HCT116 (cell line): ENCODE data around the gene RUFY2. TPM values are rescaled to one million over a fixed set of nuclear protein-coding genes. Genes with fewer than 3 reads are reported as not detected.
A peak's percentile ranks its signal among the peaks of the same experiment; 100 is the strongest.

Experiments used
- ATAC-seq: fragments of 200-7000 bp; cut with Tn5 transposase; 2 replicates; pipeline ENCODE4 v1.9.1; 2020; ENCODE audit warnings: mild to moderate bottlenecking, moderate library complexity
- BruUV-seq: library from RNA; stranded (reverse); fragments of 400-500 nt; replicated peaks from 2 replicates; lab custom pipeline; 2021; lab: Mats Ljungman, UMichigan
- CTCF ChIA-PET: fragments of 300-600 bp; sonication (Branson Sonifier 250); formaldehyde crosslinking; loops from one replicate; lab custom pipeline; 2021; ENCODE audit warnings: antibody characterized with exemption; lab: Charles Lee
- POLR2A ChIA-PET: fragments of 300-600, 350-600 bp; sonication (Branson Sonifier 250); formaldehyde crosslinking; loops from one replicate; lab custom pipeline; 2021; ENCODE audit warnings: antibody characterized with exemption; lab: Charles Lee
- RAD21 ChIA-PET, 2 experiments: fragments of 300-600 bp; sonication (Branson Sonifier 250); formaldehyde crosslinking; loops; one replicate each; lab custom pipeline; 2023; ENCODE audit warnings: low total read pairs in 2 of 2; ENCODE audit not compliant: uncharacterized antibody in 2 of 2, unreplicated experiment in 2 of 2, low non-redundant PET in 1 of 2; lab: Charles Lee
- DNase-seq: peaks from one replicate; pipeline ENCODE4 v3.0.0-alpha.2; 2010; ENCODE audit warnings: low read depth, low spot score
- H2AFZ ChIP-seq: fragments of 200-600 bp; shearing (Covaris generic), sonication (generic); 2 replicates; pipeline ENCODE4 v1.6.1; 2017; ENCODE audit warnings: low read depth, mixed run types, mixed read lengths, antibody characterized with exemption, low read length; ENCODE audit not compliant: poor library complexity, severe bottlenecking
- H3K27ac ChIP-seq: 2 replicates; pipeline ENCODE4 v1.5.1; 2012; ENCODE audit warnings: low read depth, low read length
- H3K27me3 ChIP-seq: fragments of 200-600 bp; sonication (generic); 2 replicates; pipeline ENCODE4 v1.6.1; 2016; ENCODE audit warnings: mixed run types, low read length, mixed read lengths; ENCODE audit not compliant: insufficient read depth
- H3K36me3 ChIP-seq, 2 experiments: fragments of 200-500 bp in 1 of 2; fragments of 200-600 bp in 1 of 2; sonication (Bioruptor generic) in 1 of 2; sonication (generic) in 1 of 2; 2 replicates each; pipeline versions ENCODE4 v1.5.1 to v1.6.1; 2014 to 2016; ENCODE audit warnings: low read length in 2 of 2, inconsistent platforms in 1 of 2, mixed read lengths in 1 of 2, mixed run types in 1 of 2; ENCODE audit not compliant: insufficient read depth in 2 of 2, control insufficient read depth in 1 of 2
- H3K4me1 ChIP-seq, 2 experiments: fragments of 200-600 bp in 1 of 2; sonication (generic) in 1 of 2; 2 replicates each; pipeline versions ENCODE4 v1.5.1 to v1.6.1; 2012 to 2017; ENCODE audit warnings: low read length in 2 of 2, inconsistent platforms in 1 of 2, mild to moderate bottlenecking in 1 of 2, mixed read lengths in 1 of 2, mixed run types in 1 of 2, moderate library complexity in 1 of 2; ENCODE audit not compliant: insufficient read depth in 2 of 2, control insufficient read depth in 1 of 2
- H3K4me2 ChIP-seq: fragments of 200-600 bp; sonication (generic); 2 replicates; pipeline ENCODE4 v1.6.1; 2017; ENCODE audit warnings: mixed run types, low read length, mixed read lengths
- H3K4me3 ChIP-seq, 2 experiments: fragments of 200-600 bp in 1 of 2; sonication (generic) in 1 of 2; replicated peaks in 1 of 2; 2 replicates each; pipeline ENCODE4 v1.5.1; 2011 to 2016; ENCODE audit warnings: low read length in 2 of 2, control low read depth in 1 of 2, low read depth in 1 of 2, mild to moderate bottlenecking in 1 of 2, mixed read lengths in 1 of 2, mixed run types in 1 of 2
- H3K79me2 ChIP-seq: fragments of 200-600 bp; sonication (generic); 2 replicates; pipeline ENCODE4 v1.6.1; 2017; ENCODE audit warnings: mild to moderate bottlenecking, mixed run types, low read length, moderate library complexity, mixed read lengths; ENCODE audit not compliant: insufficient read depth
- H3K9ac ChIP-seq: fragments of 200-600 bp; sonication (generic); 2 replicates; pipeline ENCODE4 v1.6.1; 2016; ENCODE audit warnings: low read length, mixed read lengths
- H3K9me2 ChIP-seq: fragments of 200-600 bp; sonication (generic), shearing (Covaris generic); 2 replicates; pipeline ENCODE4 v1.6.1; 2017; ENCODE audit warnings: mixed run types, mild to moderate bottlenecking, moderate library complexity; ENCODE audit not compliant: insufficient read depth
- H3K9me3 ChIP-seq, 2 experiments: fragments of 200-500 bp in 1 of 2; fragments of 200-600 bp in 1 of 2; sonication (Bioruptor generic) in 1 of 2; sonication (generic) in 1 of 2; 2 replicates each; pipeline ENCODE4 v1.6.1; 2014 to 2017; ENCODE audit warnings: low read length in 2 of 2, mixed read lengths in 2 of 2, inconsistent platforms in 1 of 2, low read depth in 1 of 2, mild to moderate bottlenecking in 1 of 2, mixed run types in 1 of 2, moderate library complexity in 1 of 2; ENCODE audit not compliant: control insufficient read depth in 1 of 2, insufficient read depth in 1 of 2
- H4K20me1 ChIP-seq: fragments of 200-600 bp; sonication (generic), shearing (Covaris generic); 2 replicates; pipeline ENCODE4 v1.6.1; 2017; ENCODE audit warnings: mixed run types, mild to moderate bottlenecking, moderate library complexity; ENCODE audit not compliant: insufficient read depth
- CBX3 ChIP-seq: IDR thresholded peaks from 2 replicates; pipeline ENCODE4 v1.6.1; 2012; ENCODE audit warnings: low read depth
- ELF1 ChIP-seq: IDR thresholded peaks from 2 replicates; pipeline ENCODE4 v1.6.1; 2012; ENCODE audit warnings: low read depth, borderline replicate concordance
- EZH2 ChIP-seq: fragments of 200-600 bp; sonication (generic); IDR thresholded peaks from 2 replicates; pipeline ENCODE4 v1.6.1; 2017; ENCODE audit warnings: antibody characterized with exemption, mixed run types
- JUND ChIP-seq: IDR thresholded peaks from 2 replicates; pipeline ENCODE4 v1.6.1; 2012
- POLR2A ChIP-seq: IDR thresholded peaks from 2 replicates; pipeline ENCODE4 v1.7.0; 2011; ENCODE audit warnings: borderline replicate concordance; ENCODE audit not compliant: insufficient read depth, insufficient read length; ENCODE audit errors: extremely low read depth
- SP1 ChIP-seq: IDR thresholded peaks from 2 replicates; pipeline ENCODE4 v1.6.1; 2012; ENCODE audit warnings: low read depth
- YY1 ChIP-seq: IDR thresholded peaks from 2 replicates; pipeline ENCODE4 v1.6.1; 2011; ENCODE audit warnings: low read length, low read depth, moderate library complexity, mild to moderate bottlenecking; ENCODE audit not compliant: insufficient replicate concordance; ENCODE audit errors: extremely low read depth
- intact Hi-C: fragments of 100-400 bp; cut with micrococcal nuclease; formaldehyde crosslinking; loops from 2 replicates; pipeline ENCODE4 v1.10.0; 2022
- total RNA-seq: library from RNA; stranded (reverse); gene quantifications from one replicate; pipeline ENCODE4 v1.2.1, GENCODE V29; 2021; ENCODE audit not compliant: unreplicated experiment
- TF ChIP-seq, protein P1 (sequence below), 3 experiments: fragments of 200-600 bp in 1 of 3; sonication (generic) in 1 of 3; IDR thresholded peaks in 2 of 3; conservative IDR thresholded peaks in 1 of 3; 2 replicates each; pipeline ENCODE4 v1.5.1; 2012 to 2017; ENCODE audit warnings: low read depth in 2 of 3, low read length in 2 of 3, antibody characterized with exemption in 1 of 3, borderline replicate concordance in 1 of 3, control low read depth in 1 of 3, mild to moderate bottlenecking in 1 of 3, mixed read lengths in 1 of 3, mixed run types in 1 of 3, moderate library complexity in 1 of 3; ENCODE audit not compliant: insufficient read depth in 1 of 3

The RUFY2 gene
- total RNA-seq, 1 experiment from 2014 or later: 13.0 TPM

DNA sequence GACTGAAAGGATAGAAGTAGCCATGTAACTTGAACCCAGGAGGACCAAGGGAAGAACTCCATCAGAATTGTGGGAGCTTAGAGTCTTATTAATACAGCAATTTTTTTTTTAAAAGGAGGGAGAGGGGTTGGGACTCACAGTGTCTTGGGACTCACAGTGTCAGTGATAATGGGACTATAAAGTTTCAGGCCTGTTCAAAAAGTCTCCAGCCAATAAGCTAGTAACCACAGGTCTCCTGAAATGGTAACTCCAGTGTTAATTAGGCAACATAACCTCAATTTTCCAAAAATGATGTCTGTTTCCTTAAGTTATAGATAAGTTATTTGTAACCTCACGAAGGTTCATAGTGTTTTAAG lies 77.6 kb downstream of the RUFY2 start:
- Histone ChIP-seq H3K36me3 (peaks cover 0 to 8% of the 10 kb centered on the region in 2 experiments; a peak in 2 of 4 replicates), H4K20me1 (peaks cover 18% of the 10 kb centered on the region; the same call in 1 of the 2 replicates), H2AFZ (no peak overlapping the region), H3K9me3 (no peaks in the 10 kb centered on the region)
- ChIA-PET POLR2A (no interaction called here), RAD21 (interaction anchor here in 1 of 2 experiments (0.6 kb wide), 1 partner anchor 476 kb away, joined by 3 read pairs; no protein-coding TSS in a partner anchor)
- DNase-seq: no peak
- intact Hi-C loops: no loop called here
- BruUV-seq: no TSS peak
- TF ChIP-seq YY1 (no peak), ELF1 (no peak), POLR2A (no peak), CBX3 (no peak), SP1 (no peak), EZH2 (no peak), JUND (no peak)
- TF ChIP-seq, protein P1, sequence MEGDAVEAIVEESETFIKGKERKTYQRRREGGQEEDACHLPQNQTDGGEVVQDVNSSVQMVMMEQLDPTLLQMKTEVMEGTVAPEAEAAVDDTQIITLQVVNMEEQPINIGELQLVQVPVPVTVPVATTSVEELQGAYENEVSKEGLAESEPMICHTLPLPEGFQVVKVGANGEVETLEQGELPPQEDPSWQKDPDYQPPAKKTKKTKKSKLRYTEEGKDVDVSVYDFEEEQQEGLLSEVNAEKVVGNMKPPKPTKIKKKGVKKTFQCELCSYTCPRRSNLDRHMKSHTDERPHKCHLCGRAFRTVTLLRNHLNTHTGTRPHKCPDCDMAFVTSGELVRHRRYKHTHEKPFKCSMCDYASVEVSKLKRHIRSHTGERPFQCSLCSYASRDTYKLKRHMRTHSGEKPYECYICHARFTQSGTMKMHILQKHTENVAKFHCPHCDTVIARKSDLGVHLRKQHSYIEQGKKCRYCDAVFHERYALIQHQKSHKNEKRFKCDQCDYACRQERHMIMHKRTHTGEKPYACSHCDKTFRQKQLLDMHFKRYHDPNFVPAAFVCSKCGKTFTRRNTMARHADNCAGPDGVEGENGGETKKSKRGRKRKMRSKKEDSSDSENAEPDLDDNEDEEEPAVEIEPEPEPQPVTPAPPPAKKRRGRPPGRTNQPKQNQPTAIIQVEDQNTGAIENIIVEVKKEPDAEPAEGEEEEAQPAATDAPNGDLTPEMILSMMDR (IDR thresholded peaks at IDR 0.05 in 2 of 3, conservative IDR thresholded peaks at IDR 0.05 in 1 of 3; ENCODE audit: borderline replicate concordance in 1 of 3, insufficient read depth in 1 of 3, low read depth in 2 of 3, low read length in 2 of 3): no peak
- TF ChIP-seq, all 23 proteins: peak for 0
- H3K9ac ChIP-seq: 0 out of 2 replicates have a peak overlapping the region, but pooled peaks have one; percentile 0
- CTCF ChIA-PET: interaction anchor here (1.7 kb wide), 1 partner anchor 541 kb away, joined by 4 read pairs; no protein-coding TSS in a partner anchor
- H3K27ac ChIP-seq: no peak overlapping the region
- no peaks in the 10 kb centered on the region for H3K27me3 ChIP-seq
- no peak overlapping the region for H3K4me3 ChIP-seq
- peak overlapping the region; percentile 46 for H3K4me2 ChIP-seq
- no peak for ATAC-seq
- no peaks in the 10 kb centered on the region for H3K9me2 ChIP-seq
- peaks cover 30 to 47% of the 10 kb centered on the region in 2 experiments for H3K4me1 ChIP-seq
- H3K79me2 ChIP-seq: peaks cover 26% of the 10 kb centered on the region
